HEK293 (cell line): Measurements from ENCODE around the gene CST6.

Experiments used
- CTCF ChIA-PET: fragments of 350-600 bp; formaldehyde crosslinking; extraction: SDS; loops from one replicate; lab custom pipeline; 2021; ENCODE audit warnings: antibody characterized with exemption; lab: Yijun Ruan, JAX
- POLR2A ChIA-PET: fragments of 300-600 bp; formaldehyde crosslinking; extraction: SDS; loops from one replicate; lab custom pipeline; 2020; ENCODE audit warnings: antibody characterized with exemption, inconsistent platforms; lab: Yijun Ruan, JAX
- H3K27ac ChIP-seq: fragments of 200-500 bp; sonication (Bioruptor generic); 2 replicates; pipeline ENCODE4 v1.5.1; 2014; ENCODE audit warnings: low read depth, low read length, control low read depth, inconsistent platforms; ENCODE audit errors: extremely low read depth
- H3K36me3 ChIP-seq, 2 experiments: fragments of 200-500 bp in 1 of 2; sonication (Bioruptor generic) in 1 of 2; 1 replicate in 1 of 2; 2 replicates in 1 of 2; pipeline ENCODE4 v1.5.1; 2014 to 2017; ENCODE audit warnings: inconsistent platforms in 2 of 2, low read length in 2 of 2; ENCODE audit not compliant: control insufficient read depth in 2 of 2, insufficient read depth in 1 of 2
- H3K4me1 ChIP-seq: fragments of 200-500 bp; sonication (Bioruptor generic); 2 replicates; pipeline ENCODE4 v1.5.1; 2014; ENCODE audit warnings: mild to moderate bottlenecking, low read length, inconsistent platforms; ENCODE audit not compliant: control insufficient read depth, insufficient read depth
- H3K4me3 ChIP-seq: 2 replicates; pipeline ENCODE4 v1.5.1; 2011; ENCODE audit warnings: low read depth, mild to moderate bottlenecking, control low read depth, low read length, moderate library complexity
- H3K9me3 ChIP-seq: fragments of 200-500 bp; sonication (Bioruptor generic); 2 replicates; pipeline ENCODE4 v1.5.1; 2014; ENCODE audit warnings: low read depth, low read length, inconsistent platforms; ENCODE audit not compliant: control insufficient read depth, insufficient read depth
- EGR2 ChIP-seq: fragments of 450-650 bp; formaldehyde crosslinking; IDR thresholded peaks from 2 replicates; pipeline ENCODE4 v1.5.1; 2016; ENCODE audit warnings: low read depth, missing biosample characterization, missing genetic modification characterization
- GLIS1 ChIP-seq: fragments of 450-650 bp; formaldehyde crosslinking; IDR thresholded peaks from 2 replicates; pipeline ENCODE4 v1.5.1; 2016; ENCODE audit warnings: missing biosample characterization, missing genetic modification characterization
- HOXD13 ChIP-seq: sonication (generic); formaldehyde crosslinking; IDR thresholded peaks from 2 replicates; pipeline ENCODE4 v1.8.0; 2022; ENCODE audit warnings: missing genetic modification reagents, borderline replicate concordance
- REST ChIP-seq: fragments of 450-650 bp; formaldehyde crosslinking; IDR thresholded peaks from 2 replicates; pipeline ENCODE4 v1.5.1; 2016; ENCODE audit warnings: missing biosample characterization, missing genetic modification characterization
- SP2 ChIP-seq: fragments of 450-650 bp; formaldehyde crosslinking; IDR thresholded peaks from 2 replicates; pipeline ENCODE4 v1.5.1; 2016; ENCODE audit warnings: missing biosample characterization, missing genetic modification characterization
- TCF7L2 ChIP-seq: IDR thresholded peaks from 2 replicates; pipeline ENCODE4 v1.6.1; 2011; ENCODE audit warnings: low read depth, mild to moderate bottlenecking, inconsistent platforms, low read length, moderate library complexity, borderline replicate concordance
- ZFHX2 ChIP-seq: fragments of 450-650 bp; formaldehyde crosslinking; conservative IDR thresholded peaks from 2 replicates; pipeline ENCODE4 v1.5.1; 2016; ENCODE audit warnings: missing biosample characterization, missing genetic modification characterization
- ZNF768 ChIP-seq: fragments of 450-650 bp; formaldehyde crosslinking; IDR thresholded peaks from 2 replicates; pipeline ENCODE4 v1.5.1; 2018; ENCODE audit warnings: missing biosample characterization, mild to moderate bottlenecking, missing genetic modification characterization
- TF ChIP-seq, protein P1 (sequence below): fragments of 450-650 bp; formaldehyde crosslinking; IDR thresholded peaks from 2 replicates; pipeline ENCODE4 v1.5.1; 2016; ENCODE audit warnings: missing biosample characterization, missing genetic modification characterization
- TF ChIP-seq, protein P2 (sequence below): fragments of 450-650 bp; formaldehyde crosslinking; IDR thresholded peaks from 2 replicates; pipeline ENCODE4 v1.5.1; 2016; ENCODE audit warnings: missing biosample characterization, missing genetic modification characterization

Gene CST6

DNA sequence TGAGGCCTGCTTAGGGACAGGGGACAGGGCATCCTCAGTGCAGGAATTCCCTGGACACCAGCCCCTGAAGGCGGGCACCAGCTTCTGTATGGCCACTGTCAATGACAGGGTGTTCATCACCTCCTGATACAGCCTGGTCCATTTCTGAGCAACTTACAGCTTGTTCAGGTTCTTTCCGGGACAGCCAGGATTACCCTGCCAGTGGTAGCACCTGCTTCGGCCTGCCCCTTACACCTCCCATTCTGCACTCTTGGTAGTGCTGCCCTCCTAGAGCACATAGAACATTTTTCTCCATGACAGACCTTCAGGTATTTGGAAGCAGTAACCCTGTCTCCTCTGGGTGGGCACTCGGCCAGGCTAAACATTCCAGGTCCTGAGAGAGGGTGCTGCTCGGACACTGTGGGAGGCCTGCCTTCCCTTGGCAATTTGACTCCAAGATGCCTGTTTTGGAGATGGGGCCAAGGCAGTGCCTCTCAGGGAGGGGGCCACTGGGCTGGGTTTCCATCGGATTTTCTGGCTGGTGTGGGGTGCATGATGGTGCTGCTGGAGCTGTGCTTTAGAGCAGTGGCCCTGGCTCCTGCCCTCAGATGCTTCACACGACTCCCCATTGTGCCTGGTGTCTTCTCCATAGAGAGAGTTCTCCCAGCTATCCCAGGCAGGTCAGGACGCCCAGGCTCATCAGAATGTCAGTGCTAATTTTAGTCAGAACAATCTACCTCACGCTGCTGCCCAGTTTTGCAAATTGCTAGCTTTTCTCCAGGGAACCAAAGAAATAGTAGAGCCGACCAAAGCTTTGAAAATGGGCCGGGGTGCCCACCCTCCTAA is 35.9 kb downstream of the CST6 start:
- POLR2A ChIA-PET = interaction anchor here (0.8 kb wide), 1 partner anchor 89 kb away, joined by 3 read pairs; no protein-coding TSS in a partner anchor
- CTCF ChIA-PET = interaction anchor here (0.6 to 5.3 kb wide), 9 partner anchors 13 to 622 kb away, joined by 3 to 49 read pairs (median 4); partner anchors contain the start of gene CATSPER1
- H3K36me3 ChIP-seq = peaks cover 0 to 1% of the 10 kb centered on the region in 2 experiments; a peak in 1 of 3 replicates
- H3K9me3 ChIP-seq = no peaks in the 10 kb centered on the region
- peaks cover 8% of the 10 kb centered on the region for H3K4me1 ChIP-seq
- TF ChIP-seq, protein P1, sequence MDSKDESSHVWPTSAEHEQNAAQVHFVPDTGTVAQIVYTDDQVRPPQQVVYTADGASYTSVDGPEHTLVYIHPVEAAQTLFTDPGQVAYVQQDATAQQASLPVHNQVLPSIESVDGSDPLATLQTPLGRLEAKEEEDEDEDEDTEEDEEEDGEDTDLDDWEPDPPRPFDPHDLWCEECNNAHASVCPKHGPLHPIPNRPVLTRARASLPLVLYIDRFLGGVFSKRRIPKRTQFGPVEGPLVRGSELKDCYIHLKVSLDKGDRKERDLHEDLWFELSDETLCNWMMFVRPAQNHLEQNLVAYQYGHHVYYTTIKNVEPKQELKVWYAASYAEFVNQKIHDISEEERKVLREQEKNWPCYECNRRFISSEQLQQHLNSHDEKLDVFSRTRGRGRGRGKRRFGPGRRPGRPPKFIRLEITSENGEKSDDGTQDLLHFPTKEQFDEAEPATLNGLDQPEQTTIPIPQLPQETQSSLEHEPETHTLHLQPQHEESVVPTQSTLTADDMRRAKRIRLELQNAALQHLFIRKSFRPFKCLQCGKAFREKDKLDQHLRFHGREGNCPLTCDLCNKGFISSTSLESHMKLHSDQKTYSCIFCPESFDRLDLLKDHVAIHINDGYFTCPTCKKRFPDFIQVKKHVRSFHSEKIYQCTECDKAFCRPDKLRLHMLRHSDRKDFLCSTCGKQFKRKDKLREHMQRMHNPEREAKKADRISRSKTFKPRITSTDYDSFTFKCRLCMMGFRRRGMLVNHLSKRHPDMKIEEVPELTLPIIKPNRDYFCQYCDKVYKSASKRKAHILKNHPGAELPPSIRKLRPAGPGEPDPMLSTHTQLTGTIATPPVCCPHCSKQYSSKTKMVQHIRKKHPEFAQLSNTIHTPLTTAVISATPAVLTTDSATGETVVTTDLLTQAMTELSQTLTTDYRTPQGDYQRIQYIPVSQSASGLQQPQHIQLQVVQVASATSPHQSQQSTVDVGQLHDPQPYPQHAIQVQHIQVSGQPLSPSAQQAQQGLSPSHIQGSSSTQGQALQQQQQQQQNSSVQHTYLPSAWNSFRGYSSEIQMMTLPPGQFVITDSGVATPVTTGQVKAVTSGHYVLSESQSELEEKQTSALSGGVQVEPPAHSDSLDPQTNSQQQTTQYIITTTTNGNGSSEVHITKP (tag by site-specific recombination) = peak; percentile 87
- TF ChIP-seq GLIS1 (tag by site-specific recombination) = peak; percentile 87
- TF ChIP-seq SP2 (tag by site-specific recombination) = no peak
- TF ChIP-seq, all 188 proteins: peak for 2
- Histone ChIP-seq H3K4me3 (no peak overlapping the region), H3K27ac (no peak overlapping the region)

- H3K4me3 ChIP-seq = no peak within 1 kb of the TSS
- TF ChIP-seq ZFHX2 (tag by site-specific recombination) (peak; percentile 87), REST (tag by site-specific recombination) (no peak), TCF7L2 (no peak), HOXD13 (no peak), ZNF768 (tag by site-specific recombination) (no peak), EGR2 (tag by site-specific recombination) (peak; percentile 89)
- TF ChIP-seq, protein P2, sequence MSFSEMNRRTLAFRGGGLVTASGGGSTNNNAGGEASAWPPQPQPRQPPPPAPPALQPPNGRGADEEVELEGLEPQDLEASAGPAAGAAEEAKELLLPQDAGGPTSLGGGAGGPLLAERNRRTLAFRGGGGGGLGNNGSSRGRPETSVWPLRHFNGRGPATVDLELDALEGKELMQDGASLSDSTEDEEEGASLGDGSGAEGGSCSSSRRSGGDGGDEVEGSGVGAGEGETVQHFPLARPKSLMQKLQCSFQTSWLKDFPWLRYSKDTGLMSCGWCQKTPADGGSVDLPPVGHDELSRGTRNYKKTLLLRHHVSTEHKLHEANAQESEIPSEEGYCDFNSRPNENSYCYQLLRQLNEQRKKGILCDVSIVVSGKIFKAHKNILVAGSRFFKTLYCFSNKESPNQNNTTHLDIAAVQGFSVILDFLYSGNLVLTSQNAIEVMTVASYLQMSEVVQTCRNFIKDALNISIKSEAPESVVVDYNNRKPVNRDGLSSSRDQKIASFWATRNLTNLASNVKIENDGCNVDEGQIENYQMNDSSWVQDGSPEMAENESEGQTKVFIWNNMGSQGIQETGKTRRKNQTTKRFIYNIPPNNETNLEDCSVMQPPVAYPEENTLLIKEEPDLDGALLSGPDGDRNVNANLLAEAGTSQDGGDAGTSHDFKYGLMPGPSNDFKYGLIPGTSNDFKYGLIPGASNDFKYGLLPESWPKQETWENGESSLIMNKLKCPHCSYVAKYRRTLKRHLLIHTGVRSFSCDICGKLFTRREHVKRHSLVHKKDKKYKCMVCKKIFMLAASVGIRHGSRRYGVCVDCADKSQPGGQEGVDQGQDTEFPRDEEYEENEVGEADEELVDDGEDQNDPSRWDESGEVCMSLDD (tag by site-specific recombination) = no peak
- TF ChIP-seq, all 188 proteins: peak for 2
- H3K9me3 ChIP-seq = no peaks in the 10 kb centered on the region
- peaks cover 8% of the 10 kb centered on the region for H3K4me1 ChIP-seq
- POLR2A ChIA-PET = no interaction called here
- H3K27ac ChIP-seq = no peak within 1 kb of the TSS
- peaks cover 2 to 11% of the 10 kb centered on the region in 2 experiments; a peak in 2 of 3 replicates for H3K36me3 ChIP-seq
- CTCF ChIA-PET = interaction anchor here (0.7 to 1.1 kb wide), 2 partner anchors 12 to 19 kb away, joined by 3 read pairs; no protein-coding TSS in a partner anchor
Measured at GRCh38 chr11:66048547-66049323, 36.9 kb downstream of the CST6 start, which contains the start of gene GAL3ST3. Gene GAL3ST3 (minus strand): TSS chr11:66049161. CDS start chr11:66045415, 3,746 bp downstream.
